Stomach smooth muscle (tissue), 2 donors: ENCODE data around the gene IGF1R.

Experiments
- H3K27ac ChIP-seq: one replicate; pipeline ENCODE4 v1.7.0; 2013; ENCODE audit warnings: mild to moderate bottlenecking, low read length, inconsistent platforms
- H3K27me3 ChIP-seq, 2 donors: one replicate each; pipeline ENCODE4 v1.7.0; 2013; ENCODE audit warnings: low read length in 2 of 2; ENCODE audit not compliant: insufficient read depth in 2 of 2, control insufficient read depth in 1 of 2
- H3K36me3 ChIP-seq, 2 donors: one replicate each; pipeline ENCODE4 v1.7.0; 2013; ENCODE audit warnings: low read length in 2 of 2; ENCODE audit not compliant: control insufficient read depth in 2 of 2, insufficient read depth in 2 of 2
- H3K4me1 ChIP-seq: one replicate; pipeline ENCODE4 v1.7.0; 2013; ENCODE audit warnings: low read length; ENCODE audit not compliant: control insufficient read depth, insufficient read depth
- H3K4me3 ChIP-seq, 2 donors: one replicate each; pipeline ENCODE4 v1.7.0; 2013; ENCODE audit warnings: low read length in 2 of 2
- H3K9ac ChIP-seq, 2 donors: one replicate each; pipeline ENCODE4 v1.7.0; 2013; ENCODE audit warnings: low read length in 2 of 2, mild to moderate bottlenecking in 1 of 2
- H3K9me3 ChIP-seq, 2 donors: one replicate each; pipeline ENCODE4 v1.7.0; 2013; ENCODE audit warnings: low read length in 2 of 2; ENCODE audit not compliant: control insufficient read depth in 2 of 2
- donor health status: healthy.
- donor health status: Pancreatic carcinoma.

IGF1R gene

DNA sequence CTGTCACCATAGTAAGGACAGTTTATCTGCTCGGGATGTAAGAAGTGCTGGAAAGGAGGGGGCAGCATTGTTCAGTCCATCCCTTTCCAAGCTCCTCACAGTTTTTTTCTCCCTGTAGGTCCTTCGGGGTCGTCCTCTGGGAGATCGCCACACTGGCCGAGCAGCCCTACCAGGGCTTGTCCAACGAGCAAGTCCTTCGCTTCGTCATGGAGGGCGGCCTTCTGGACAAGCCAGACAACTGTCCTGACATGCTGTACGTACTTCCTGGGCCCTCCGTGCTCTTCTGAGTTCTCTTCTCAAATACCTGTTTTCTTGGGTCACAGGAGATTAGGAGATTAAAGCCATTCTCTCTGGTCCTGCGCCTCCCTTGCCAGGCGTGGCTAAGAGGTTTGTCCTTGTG, 300.1 kb downstream of the IGF1R start:
- no peaks in the 10 kb centered on the region for H3K27me3 ChIP-seq
- H3K36me3 ChIP-seq = peaks cover 29 to 34% of the 10 kb centered on the region in 2 donors
- H3K4me1 ChIP-seq = peaks cover 34% of the 10 kb centered on the region
- no peak overlapping the region for H3K4me3 ChIP-seq
- H3K9me3 ChIP-seq = no peaks in the 10 kb centered on the region
- H3K27ac ChIP-seq = no peak overlapping the region
- H3K9ac ChIP-seq = no peak overlapping the region

DNA sequence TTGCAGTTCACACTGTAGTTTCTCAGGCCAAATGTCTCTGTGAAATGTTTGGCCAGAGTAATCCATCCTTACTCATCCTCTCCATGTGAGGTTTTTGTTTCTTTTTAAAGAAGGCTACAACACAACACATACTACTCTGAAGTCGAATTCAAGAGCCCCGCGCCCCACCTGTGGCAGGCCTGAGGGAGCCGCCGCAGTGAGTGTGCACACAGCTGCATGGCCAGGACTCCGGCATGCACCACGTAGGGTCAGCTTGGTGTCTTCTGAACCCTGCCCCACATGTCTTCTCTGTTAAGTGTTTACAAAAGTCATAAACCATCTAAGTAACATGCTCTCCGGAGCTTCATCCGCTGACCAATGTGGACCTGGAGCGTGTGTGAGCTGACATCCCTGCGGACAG, 300.6 kb downstream of the IGF1R start:
- Histone ChIP-seq H3K27me3 (no peaks in the 10 kb centered on the region), H3K4me1 (peaks cover 34% of the 10 kb centered on the region)

GRCh38 chr15:98949624-98950023, 301.3 kb downstream of the IGF1R start:
- Histone ChIP-seq H3K4me3 (no peak overlapping the region), H3K9ac (no peak overlapping the region), H3K27me3 (no peaks in the 10 kb centered on the region), H3K4me1 (peaks cover 40% of the 10 kb centered on the region), H3K9me3 (no peaks in the 10 kb centered on the region), H3K27ac (no peak overlapping the region), H3K36me3 (peaks cover 28 to 33% of the 10 kb centered on the region in 2 donors)

More for the DNA sequence above, 300.6 kb downstream of the IGF1R start:
- H3K36me3 ChIP-seq = peaks cover 29 to 34% of the 10 kb centered on the region in 2 donors
- H3K4me3 ChIP-seq = no peak overlapping the region
- H3K27ac ChIP-seq = no peak overlapping the region
- no peaks in the 10 kb centered on the region for H3K9me3 ChIP-seq
- no peak overlapping the region for H3K9ac ChIP-seq

GRCh38 chr15:98950248-98950647, 301.9 kb downstream of the IGF1R start:
- H3K9me3 ChIP-seq = no peaks in the 10 kb centered on the region
- peaks cover 46% of the 10 kb centered on the region for H3K4me1 ChIP-seq
- H3K4me3 ChIP-seq = no peak overlapping the region
- H3K27ac ChIP-seq = no peak overlapping the region
- H3K36me3 ChIP-seq = peaks cover 25 to 28% of the 10 kb centered on the region in 2 donors
- no peaks in the 10 kb centered on the region for H3K27me3 ChIP-seq
- H3K9ac ChIP-seq = no peak overlapping the region

GRCh38 chr15:98951004-98951403, 302.7 kb downstream of the IGF1R start:
- no peak overlapping the region for H3K4me3 ChIP-seq
- H3K36me3 ChIP-seq = peaks cover 23 to 25% of the 10 kb centered on the region in 2 donors
- H3K9me3 ChIP-seq = no peaks in the 10 kb centered on the region
- peaks cover 51% of the 10 kb centered on the region for H3K4me1 ChIP-seq
- H3K27me3 ChIP-seq = no peaks in the 10 kb centered on the region
- H3K27ac ChIP-seq = peak overlapping the region; percentile 93
- H3K9ac ChIP-seq = no peak overlapping the region

GRCh38 chr15:98951493-98952320, 303.4 kb downstream of the IGF1R start:
- Histone ChIP-seq H3K36me3 (peaks cover 23 to 30% of the 10 kb centered on the region in 2 donors), H3K4me1 (peaks cover 45% of the 10 kb centered on the region), H3K9me3 (no peaks in the 10 kb centered on the region), H3K27ac (peak overlapping the region; percentile 93), H3K27me3 (no peaks in the 10 kb centered on the region), H3K4me3 (no peak overlapping the region), H3K9ac (peak overlapping the region; percentile 53 to 60)

- peaks cover 45% of the 10 kb centered on the region for H3K4me1 ChIP-seq
- peaks cover 25 to 36% of the 10 kb centered on the region in 2 donors for H3K36me3 ChIP-seq
- no peaks in the 10 kb centered on the region for H3K27me3 ChIP-seq
- H3K27ac ChIP-seq = peak overlapping the region; percentile 93
- H3K9me3 ChIP-seq = no peaks in the 10 kb centered on the region
- no peak overlapping the region for H3K4me3 ChIP-seq
- peak overlapping the region; percentile 53 to 60 for H3K9ac ChIP-seq
These were observed 304.1 kb downstream of the IGF1R start for GRCh38 chr15:98952381-98952803.

DNA sequence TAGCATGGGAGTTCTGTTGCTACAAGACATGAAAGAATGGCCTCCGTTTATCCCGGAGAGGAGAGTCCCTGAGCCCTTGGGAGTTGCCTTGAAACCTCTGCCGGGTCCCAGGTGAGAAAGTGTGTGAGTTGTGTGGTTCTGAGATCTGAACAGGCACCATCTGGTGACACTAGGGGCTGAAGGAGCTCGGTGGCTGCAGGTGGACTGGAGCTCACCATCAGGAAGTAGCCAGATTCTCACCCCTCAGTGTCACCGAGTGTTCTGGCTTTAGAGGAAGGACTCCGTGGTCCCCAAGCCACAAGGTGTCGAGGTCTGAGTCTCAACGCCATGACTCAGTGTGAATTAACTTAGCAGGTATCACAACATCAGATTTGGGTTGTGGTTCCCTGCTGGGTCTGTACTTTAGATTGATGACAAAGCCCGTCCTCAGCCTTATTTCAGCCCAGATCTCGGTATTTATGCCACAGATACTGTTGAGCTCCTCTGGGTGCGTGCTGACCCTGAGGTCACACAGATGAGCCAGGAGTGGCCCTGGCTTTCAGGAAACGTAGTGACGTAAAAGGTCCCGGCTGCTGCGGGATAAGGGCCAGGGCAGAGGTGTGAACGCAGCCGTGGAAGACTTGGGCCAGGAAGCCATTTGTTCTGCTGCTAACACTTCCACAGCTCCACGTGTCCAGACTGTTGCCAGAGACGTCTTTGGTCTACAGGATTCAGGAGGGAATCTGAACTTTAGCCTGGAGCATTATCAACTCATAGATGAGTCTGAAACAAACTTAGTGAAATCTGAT, 304.9 kb downstream of the IGF1R start:
- Histone ChIP-seq H3K27ac (peak overlapping the region; percentile 93), H3K4me1 (peaks cover 45% of the 10 kb centered on the region), H3K36me3 (peaks cover 32 to 43% of the 10 kb centered on the region in 2 donors), H3K9ac (peak overlapping the region in 1 of 2 donors; percentile 70), H3K9me3 (no peaks in the 10 kb centered on the region), H3K27me3 (no peaks in the 10 kb centered on the region), H3K4me3 (no peak overlapping the region)

DNA sequence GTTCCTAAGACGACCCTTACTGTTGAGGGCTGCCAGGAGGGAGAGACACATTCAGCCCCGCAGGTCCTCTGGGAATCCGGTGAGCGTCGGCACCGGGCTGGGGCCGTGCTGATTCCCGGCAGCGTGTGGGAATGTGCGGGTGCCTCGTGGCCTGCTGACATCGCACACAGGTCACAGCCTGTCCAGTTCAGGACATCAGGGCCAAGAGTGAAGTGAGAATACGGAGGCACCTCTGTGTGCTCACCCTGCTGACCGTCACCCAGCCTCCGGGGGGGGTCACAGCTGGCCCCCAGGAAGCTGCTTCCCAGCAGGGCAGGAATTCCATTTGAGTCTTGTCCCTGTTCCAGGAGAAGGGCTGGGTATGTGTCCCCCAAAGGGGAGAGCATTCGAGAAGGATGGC, 305.6 kb downstream of the IGF1R start:
- no peak overlapping the region for H3K4me3 ChIP-seq
- H3K9ac ChIP-seq = peak overlapping the region; percentile 58 to 70
- H3K27me3 ChIP-seq = no peaks in the 10 kb centered on the region
- H3K9me3 ChIP-seq = no peaks in the 10 kb centered on the region
- peaks cover 31 to 39% of the 10 kb centered on the region in 2 donors for H3K36me3 ChIP-seq
- H3K27ac ChIP-seq = peak overlapping the region; percentile 93
- peaks cover 45% of the 10 kb centered on the region for H3K4me1 ChIP-seq

DNA sequence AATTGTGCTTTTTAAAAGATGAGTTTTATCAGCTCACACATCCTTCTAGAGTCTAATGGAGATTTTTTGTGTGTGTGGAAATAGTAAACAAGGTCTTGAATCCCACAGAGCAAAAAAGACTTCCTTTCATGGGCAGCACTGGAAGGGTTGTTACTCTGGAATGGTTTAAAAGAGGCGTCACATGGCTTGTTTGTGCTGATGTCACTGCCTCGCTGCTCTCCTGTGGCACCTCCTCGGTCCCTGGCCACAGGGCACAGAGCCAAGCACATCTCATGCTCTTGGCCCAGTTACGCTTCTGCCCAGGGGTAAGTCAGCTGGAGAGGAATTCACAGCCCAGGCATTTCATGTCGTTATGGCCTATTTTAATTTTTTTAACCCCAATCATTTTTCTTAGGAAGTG, 306.1 kb downstream of the IGF1R start:
- peaks cover 28 to 41% of the 10 kb centered on the region in 2 donors for H3K36me3 ChIP-seq

More for the DNA sequence above, 306.1 kb downstream of the IGF1R start:
- no peak overlapping the region for H3K4me3 ChIP-seq
- H3K27ac ChIP-seq = peak overlapping the region; percentile 93
- H3K27me3 ChIP-seq = no peaks in the 10 kb centered on the region
- H3K4me1 ChIP-seq = peaks cover 45% of the 10 kb centered on the region
- H3K9ac ChIP-seq = peak overlapping the region; percentile 58 to 70
- no peaks in the 10 kb centered on the region for H3K9me3 ChIP-seq
